ENCODE measurements around the gene GRIK4.

Gene GRIK4

GRCh38 chr11:120511116-120511819 lies at the start of gene GRIK4:
GRIK4 (plus strand) TSS chr11:120511748; CDS start chr11:120660319, 148,571 bp downstream.
- H3K4me3 ChIP-seq (ENCODE audit: low read length): no peak within 1 kb of the TSS

GRCh38 chr11:120462825-120463224 lies 48.7 kb upstream of the GRIK4 start:
- peaks cover 3% of the 10 kb centered on the region for H3K36me3 ChIP-seq (ENCODE audit: control insufficient read depth, insufficient read depth, low read length)
- no peak overlapping the region for H3K9ac ChIP-seq (ENCODE audit: low read length)
- H3K4me1 ChIP-seq (ENCODE audit: control insufficient read depth, insufficient read depth, low read length): no peaks in the 10 kb centered on the region
- H3K9me3 ChIP-seq (ENCODE audit: control insufficient read depth, low read length): no peaks in the 10 kb centered on the region
- no peaks in the 10 kb centered on the region for H3K27me3 ChIP-seq (ENCODE audit: control insufficient read depth, insufficient read depth, low read length)
- H3K4me3 ChIP-seq (ENCODE audit: low read length): no peak overlapping the region

More at GRCh38 chr11:120511116-120511819, at the start of gene GRIK4:
- Histone ChIP-seq H3K9me3 (ENCODE audit: control insufficient read depth, low read length) (no peaks in the 10 kb centered on the region), H3K4me1 (ENCODE audit: control insufficient read depth, insufficient read depth, low read length) (no peaks in the 10 kb centered on the region), H3K36me3 (ENCODE audit: control insufficient read depth, insufficient read depth, low read length) (no peaks in the 10 kb centered on the region), H3K27me3 (ENCODE audit: control insufficient read depth, insufficient read depth, low read length) (peaks cover 39% of the 10 kb centered on the region), H3K9ac (ENCODE audit: low read length) (no peak within 1 kb of the TSS)

DNA sequence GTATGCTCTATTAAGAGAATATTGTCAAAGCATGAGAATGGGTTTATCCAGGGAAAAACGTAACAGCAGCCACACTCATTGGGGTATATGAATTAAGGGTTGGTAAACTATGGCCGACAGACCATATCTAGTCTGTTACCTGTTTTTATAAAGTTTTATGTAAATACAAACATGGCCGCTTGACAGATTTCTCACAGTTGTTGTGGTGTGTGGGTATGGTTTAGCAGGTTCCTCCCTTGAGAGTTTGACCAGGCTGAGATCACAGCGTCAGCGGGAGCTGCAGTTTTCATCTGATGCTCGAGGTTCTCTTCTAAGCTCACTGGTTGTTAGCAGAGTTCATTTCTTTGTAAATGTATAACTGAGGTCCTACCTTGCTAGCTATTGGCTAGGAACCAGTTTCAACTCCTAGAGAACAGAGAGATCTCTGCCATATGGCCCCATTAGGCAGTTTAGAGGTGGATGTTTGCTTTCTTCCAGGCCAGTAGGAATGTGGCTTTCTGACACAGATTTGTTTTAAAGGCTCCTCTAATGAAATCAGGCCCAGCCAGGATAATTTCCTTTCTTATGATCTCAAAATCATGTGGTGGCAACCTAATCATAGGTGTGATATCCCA lies 45.5 kb upstream of the GRIK4 start:
- Histone ChIP-seq H3K4me3 (ENCODE audit: low read length) (no peak overlapping the region), H3K27me3 (ENCODE audit: control insufficient read depth, insufficient read depth, low read length) (no peaks in the 10 kb centered on the region), H3K36me3 (ENCODE audit: control insufficient read depth, insufficient read depth, low read length) (peaks cover 7% of the 10 kb centered on the region), H3K9me3 (ENCODE audit: control insufficient read depth, low read length) (no peaks in the 10 kb centered on the region), H3K4me1 (ENCODE audit: control insufficient read depth, insufficient read depth, low read length) (no peaks in the 10 kb centered on the region), H3K9ac (ENCODE audit: low read length) (no peak overlapping the region)

DNA sequence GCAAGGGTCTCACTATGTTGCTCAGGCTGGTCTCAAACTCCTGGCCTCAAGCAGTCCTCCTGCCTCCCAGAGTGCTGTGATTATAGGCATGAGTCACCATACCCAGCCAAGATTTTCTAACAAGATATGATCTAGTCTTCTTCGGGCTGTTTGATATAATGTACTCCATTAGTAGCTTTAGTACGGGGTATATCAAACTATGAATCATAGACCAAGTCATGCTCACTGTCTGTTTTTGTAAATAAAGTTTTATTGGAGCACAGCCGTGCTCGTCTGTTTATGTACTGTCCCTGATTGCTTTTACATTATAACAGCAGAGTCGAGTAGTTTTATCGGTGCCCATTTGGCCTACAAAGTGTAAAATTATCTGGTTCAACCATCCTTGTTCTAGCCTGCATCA lies 43.9 kb upstream of the GRIK4 start:
- Histone ChIP-seq H3K4me3 (ENCODE audit: low read length) (no peak overlapping the region), H3K4me1 (ENCODE audit: control insufficient read depth, insufficient read depth, low read length) (no peaks in the 10 kb centered on the region), H3K36me3 (ENCODE audit: control insufficient read depth, insufficient read depth, low read length) (peaks cover 4% of the 10 kb centered on the region), H3K9me3 (ENCODE audit: control insufficient read depth, low read length) (no peaks in the 10 kb centered on the region), H3K9ac (ENCODE audit: low read length) (no peak overlapping the region), H3K27me3 (ENCODE audit: control insufficient read depth, insufficient read depth, low read length) (no peaks in the 10 kb centered on the region)

DNA sequence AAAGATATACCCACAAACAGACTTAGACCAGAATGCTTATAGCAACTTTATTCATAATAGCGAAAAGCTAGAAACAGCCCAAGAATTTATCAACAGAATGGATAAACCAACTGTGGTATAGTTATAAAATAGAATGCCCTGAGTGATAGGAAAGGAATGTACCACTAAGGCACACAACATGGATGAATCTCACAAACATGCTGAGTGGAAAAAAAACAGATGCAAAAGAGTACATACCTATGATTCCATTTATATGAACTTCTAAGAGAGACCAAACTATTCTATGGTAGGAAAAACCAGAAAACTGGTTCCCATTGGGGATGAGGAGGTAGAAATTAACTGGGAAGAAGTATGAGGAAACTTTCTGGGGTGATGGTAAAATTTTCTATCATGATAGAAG lies 40.4 kb upstream of the GRIK4 start:
- no peaks in the 10 kb centered on the region for H3K4me1 ChIP-seq (ENCODE audit: control insufficient read depth, insufficient read depth, low read length)
- no peak overlapping the region for H3K4me3 ChIP-seq (ENCODE audit: low read length)
- no peaks in the 10 kb centered on the region for H3K27me3 ChIP-seq (ENCODE audit: control insufficient read depth, insufficient read depth, low read length)
- H3K36me3 ChIP-seq (ENCODE audit: control insufficient read depth, insufficient read depth, low read length): peaks cover 4% of the 10 kb centered on the region
- H3K9me3 ChIP-seq (ENCODE audit: control insufficient read depth, low read length): no peaks in the 10 kb centered on the region
- no peak overlapping the region for H3K9ac ChIP-seq (ENCODE audit: low read length)

DNA sequence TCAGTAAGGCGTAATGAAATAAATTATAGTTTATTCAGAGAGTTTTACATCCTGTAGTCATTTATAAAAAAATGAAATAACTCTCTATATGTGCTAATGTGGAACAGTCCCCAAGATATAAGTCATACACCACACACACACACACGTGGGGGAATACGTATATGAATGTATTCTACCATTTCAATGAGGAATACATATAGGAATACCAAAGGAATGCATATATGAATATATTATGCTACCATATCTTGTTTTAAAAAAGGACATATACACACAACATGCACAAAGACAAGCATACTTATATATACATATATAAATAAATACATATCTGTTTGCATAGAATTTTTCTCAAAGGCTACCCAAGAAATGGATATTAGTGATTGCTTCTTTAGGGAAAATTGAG lies 39.6 kb upstream of the GRIK4 start:
- Histone ChIP-seq H3K4me3 (ENCODE audit: low read length) (no peak overlapping the region), H3K36me3 (ENCODE audit: control insufficient read depth, insufficient read depth, low read length) (peaks cover 4% of the 10 kb centered on the region), H3K9ac (ENCODE audit: low read length) (no peak overlapping the region), H3K27me3 (ENCODE audit: control insufficient read depth, insufficient read depth, low read length) (no peaks in the 10 kb centered on the region), H3K4me1 (ENCODE audit: control insufficient read depth, insufficient read depth, low read length) (no peaks in the 10 kb centered on the region), H3K9me3 (ENCODE audit: control insufficient read depth, low read length) (no peaks in the 10 kb centered on the region)

DNA sequence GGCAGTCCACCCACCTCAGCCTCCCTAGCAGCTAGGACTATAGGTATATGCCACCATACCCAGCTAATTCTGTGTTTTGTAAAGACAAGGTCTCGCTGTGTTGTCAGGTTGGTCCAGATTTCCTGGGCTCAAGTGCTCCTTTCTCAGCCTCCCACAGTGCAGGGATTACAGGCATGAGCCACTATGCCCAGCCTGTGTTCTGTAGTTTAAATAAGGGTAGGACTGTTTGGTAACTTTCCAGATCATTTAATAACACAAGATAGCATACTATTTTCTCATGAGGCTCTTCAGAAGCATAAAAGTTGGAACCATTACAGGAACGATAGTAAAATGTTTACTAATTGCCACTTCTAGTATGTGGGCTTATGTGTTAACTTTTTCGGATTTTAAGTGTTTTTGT lies 38.0 kb upstream of the GRIK4 start:
- H3K9me3 ChIP-seq (ENCODE audit: control insufficient read depth, low read length): no peaks in the 10 kb centered on the region
- no peaks in the 10 kb centered on the region for H3K4me1 ChIP-seq (ENCODE audit: control insufficient read depth, insufficient read depth, low read length)
- H3K4me3 ChIP-seq (ENCODE audit: low read length): no peak overlapping the region
- no peak overlapping the region for H3K9ac ChIP-seq (ENCODE audit: low read length)
- peaks cover 4% of the 10 kb centered on the region for H3K36me3 ChIP-seq (ENCODE audit: control insufficient read depth, insufficient read depth, low read length)
- H3K27me3 ChIP-seq (ENCODE audit: control insufficient read depth, insufficient read depth, low read length): no peaks in the 10 kb centered on the region

GRCh38 chr11:120482149-120482548 lies 29.4 kb upstream of the GRIK4 start:
- no peaks in the 10 kb centered on the region for H3K27me3 ChIP-seq (ENCODE audit: control insufficient read depth, insufficient read depth, low read length)
- H3K36me3 ChIP-seq (ENCODE audit: control insufficient read depth, insufficient read depth, low read length): peaks cover 8% of the 10 kb centered on the region
- H3K9me3 ChIP-seq (ENCODE audit: control insufficient read depth, low read length): no peaks in the 10 kb centered on the region
- H3K4me3 ChIP-seq (ENCODE audit: low read length): no peak overlapping the region
- H3K9ac ChIP-seq (ENCODE audit: low read length): no peak overlapping the region
- H3K4me1 ChIP-seq (ENCODE audit: control insufficient read depth, insufficient read depth, low read length): no peaks in the 10 kb centered on the region

DNA sequence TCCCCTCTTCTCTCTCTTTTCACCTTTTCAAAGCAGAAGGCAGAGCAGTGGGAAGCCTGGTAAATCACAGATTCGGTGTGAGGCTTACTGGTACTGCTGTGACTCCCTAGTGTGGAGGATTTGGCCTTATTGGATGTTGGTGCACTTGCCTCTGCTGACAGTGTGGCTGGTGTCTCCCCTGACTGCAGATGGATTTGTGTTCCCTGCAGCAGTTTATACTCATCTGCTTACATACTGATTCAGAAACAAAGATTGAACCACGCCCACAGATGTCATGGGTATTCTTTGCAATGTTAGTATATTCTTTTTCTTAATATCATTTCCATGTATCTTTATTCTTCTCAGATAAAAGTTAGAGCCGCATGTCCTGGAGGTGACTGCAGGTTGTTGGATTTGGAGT lies 26.8 kb upstream of the GRIK4 start:
- H3K4me1 ChIP-seq (ENCODE audit: control insufficient read depth, insufficient read depth, low read length): no peaks in the 10 kb centered on the region
- H3K4me3 ChIP-seq (ENCODE audit: low read length): no peak overlapping the region
- H3K36me3 ChIP-seq (ENCODE audit: control insufficient read depth, insufficient read depth, low read length): peaks cover 8% of the 10 kb centered on the region
- no peaks in the 10 kb centered on the region for H3K9me3 ChIP-seq (ENCODE audit: control insufficient read depth, low read length)
- no peak overlapping the region for H3K9ac ChIP-seq (ENCODE audit: low read length)
- no peaks in the 10 kb centered on the region for H3K27me3 ChIP-seq (ENCODE audit: control insufficient read depth, insufficient read depth, low read length)

- no peaks in the 10 kb centered on the region for H3K9me3 ChIP-seq (ENCODE audit: control insufficient read depth, low read length)
- H3K27me3 ChIP-seq (ENCODE audit: control insufficient read depth, insufficient read depth, low read length): no peaks in the 10 kb centered on the region
- H3K4me1 ChIP-seq (ENCODE audit: control insufficient read depth, insufficient read depth, low read length): no peaks in the 10 kb centered on the region
- no peaks in the 10 kb centered on the region for H3K36me3 ChIP-seq (ENCODE audit: control insufficient read depth, insufficient read depth, low read length)
- no peak overlapping the region for H3K4me3 ChIP-seq (ENCODE audit: low read length)
- no peak overlapping the region for H3K9ac ChIP-seq (ENCODE audit: low read length)
Observed at GRCh38 chr11:120486138-120486537, 25.4 kb upstream of the GRIK4 start.

GRCh38 chr11:120489799-120490198 lies 21.7 kb upstream of the GRIK4 start:
- H3K27me3 ChIP-seq (ENCODE audit: control insufficient read depth, insufficient read depth, low read length): no peaks in the 10 kb centered on the region
- H3K4me1 ChIP-seq (ENCODE audit: control insufficient read depth, insufficient read depth, low read length): peaks cover 5% of the 10 kb centered on the region
- no peak overlapping the region for H3K4me3 ChIP-seq (ENCODE audit: low read length)
- H3K36me3 ChIP-seq (ENCODE audit: control insufficient read depth, insufficient read depth, low read length): no peaks in the 10 kb centered on the region
- no peaks in the 10 kb centered on the region for H3K9me3 ChIP-seq (ENCODE audit: control insufficient read depth, low read length)
- no peak overlapping the region for H3K9ac ChIP-seq (ENCODE audit: low read length)

DNA sequence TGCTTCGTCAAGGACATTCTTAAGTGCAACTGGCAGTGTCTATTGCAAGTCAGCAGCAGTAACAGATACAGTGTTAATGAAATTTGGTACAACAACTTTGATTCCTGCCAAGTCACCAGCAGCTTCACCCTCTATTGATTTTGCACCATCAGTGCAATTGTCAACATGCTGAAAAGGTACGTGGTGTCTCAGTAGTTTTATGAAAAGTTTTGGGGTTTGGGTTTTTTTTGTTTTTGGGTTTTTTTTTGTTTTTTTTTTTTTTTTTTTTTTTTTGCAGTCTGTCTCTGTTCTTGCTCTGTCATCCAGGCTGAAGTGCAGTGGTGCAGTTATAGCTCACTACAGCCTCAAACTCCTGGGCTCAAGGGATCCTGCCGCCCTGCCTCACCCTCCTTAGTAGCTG lies 19.1 kb upstream of the GRIK4 start:
- H3K27me3 ChIP-seq (ENCODE audit: control insufficient read depth, insufficient read depth, low read length): no peaks in the 10 kb centered on the region
- no peaks in the 10 kb centered on the region for H3K9me3 ChIP-seq (ENCODE audit: control insufficient read depth, low read length)
- H3K4me3 ChIP-seq (ENCODE audit: low read length): no peak overlapping the region
- H3K9ac ChIP-seq (ENCODE audit: low read length): no peak overlapping the region
- peaks cover 10% of the 10 kb centered on the region for H3K4me1 ChIP-seq (ENCODE audit: control insufficient read depth, insufficient read depth, low read length)
- H3K36me3 ChIP-seq (ENCODE audit: control insufficient read depth, insufficient read depth, low read length): no peaks in the 10 kb centered on the region
